T1000 (cell line): ENCODE data around the gene POLD1.

Source experiments
- DNase-seq: peaks from one replicate; lab custom pipeline; 2025; ENCODE audit warnings: mixed read lengths; lab: John Stamatoyannopoulos, UW

Gene POLD1

DNA sequence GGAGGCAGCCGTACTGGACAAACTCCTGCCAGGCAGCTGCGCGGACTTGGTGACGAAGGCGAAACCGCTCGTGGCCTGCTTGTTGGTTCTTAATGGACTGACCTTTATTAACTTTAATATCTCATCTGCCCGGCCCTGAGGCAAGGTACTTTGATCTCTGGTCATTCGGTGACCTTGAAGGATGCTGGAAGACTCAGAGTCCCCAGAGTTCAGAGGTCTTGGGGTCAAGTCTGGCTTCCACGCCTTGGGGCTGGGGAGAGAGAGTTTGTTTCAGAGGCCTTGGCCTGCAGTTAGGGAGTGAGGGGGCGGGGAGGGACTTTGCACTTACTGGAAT lies 82.5 kb downstream of the POLD1 start:
- DNase-seq: no peak

DNA sequence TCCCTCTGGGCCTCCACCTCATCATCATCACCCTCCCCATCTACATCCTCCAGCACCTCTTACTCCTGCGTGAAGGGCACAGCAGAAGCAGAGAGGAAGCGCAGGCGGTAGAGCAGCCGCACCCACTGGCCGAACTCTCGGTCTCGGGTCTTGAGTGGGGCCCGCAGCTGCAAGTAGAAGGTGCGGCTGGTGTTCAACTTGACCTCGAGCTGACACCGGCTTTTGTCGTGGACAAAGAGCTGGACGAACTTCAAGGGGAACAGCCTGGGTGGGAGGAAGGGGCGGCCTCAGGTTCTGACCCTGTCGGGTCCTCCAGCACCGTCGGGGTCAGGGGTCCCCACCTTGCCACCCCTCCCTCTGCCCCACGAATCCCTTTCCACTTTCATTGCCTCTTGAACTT lies 83.4 kb downstream of the POLD1 start:
- DNase-seq: no peak
